Pulmonary artery endothelial cell (primary cell): ENCODE results near the gene KCNT2. TPM values are rescaled to one million over a fixed set of nuclear protein-coding genes. Genes with fewer than 3 reads are reported as not detected.

ENCODE experiments used
- DNase-seq: peaks from one replicate; pipeline ENCODE4 v3.0.0-alpha.2; 2011; ENCODE audit warnings: low read depth, low spot score
- total RNA-seq: library from RNA; depleted of rRNA; stranded (reverse); fragments of >200 nt; gene quantifications from 2 replicates; pipeline ENCODE4 v1.2.3, GENCODE V29; 2014

Gene KCNT2
- total RNA-seq, 1 donor from 2014 or later, result 0.53 TPM

DNA sequence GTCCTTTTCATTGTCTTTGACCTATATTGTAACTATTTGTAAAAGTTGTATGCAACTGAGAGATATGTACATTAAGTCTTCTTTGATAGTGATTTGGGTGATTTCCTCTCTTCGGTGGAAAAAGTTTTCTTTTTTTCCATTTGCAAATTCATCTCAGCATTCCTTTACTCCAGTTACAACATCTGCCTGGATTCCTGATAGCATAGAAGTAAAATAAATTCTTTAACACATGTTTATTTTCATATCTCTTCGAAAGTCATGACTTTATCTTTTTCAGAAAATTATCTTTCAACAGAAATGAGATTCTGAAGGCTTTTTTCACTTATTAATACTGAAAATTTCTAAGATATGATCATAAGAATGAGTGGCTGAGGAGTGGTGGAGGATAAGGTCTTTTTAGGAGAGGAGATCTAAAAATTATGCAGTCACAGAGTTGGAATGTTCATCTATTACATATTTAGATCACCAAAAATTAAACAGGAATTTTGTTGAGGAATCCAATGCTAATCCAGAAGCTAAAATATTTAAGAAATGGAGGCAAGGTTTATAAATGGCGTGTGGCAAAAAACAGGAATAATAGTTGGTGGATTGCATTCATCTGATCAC, 400.5 kb downstream of the KCNT2 start:
- DNase-seq, result no peak

DNA sequence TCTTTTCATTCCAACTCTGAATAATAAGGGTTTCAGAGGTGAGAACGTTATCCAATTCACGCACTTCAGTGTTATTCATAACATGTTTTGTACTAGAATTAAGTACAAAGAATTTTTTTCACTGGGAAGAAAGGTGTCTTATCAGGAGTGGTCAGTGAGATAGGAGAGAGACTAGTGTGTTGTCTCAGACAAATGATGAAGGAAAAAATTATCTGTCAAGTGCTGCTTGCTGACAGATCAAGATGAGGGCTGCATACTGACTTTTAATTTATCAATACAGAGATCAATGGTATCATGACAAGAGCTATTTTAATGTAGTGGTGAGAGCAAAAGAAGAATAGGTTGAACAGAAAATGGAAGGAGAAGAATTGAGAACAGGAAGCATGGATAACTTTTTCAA, 402.4 kb downstream of the KCNT2 start:
- no peak for DNase-seq

DNA sequence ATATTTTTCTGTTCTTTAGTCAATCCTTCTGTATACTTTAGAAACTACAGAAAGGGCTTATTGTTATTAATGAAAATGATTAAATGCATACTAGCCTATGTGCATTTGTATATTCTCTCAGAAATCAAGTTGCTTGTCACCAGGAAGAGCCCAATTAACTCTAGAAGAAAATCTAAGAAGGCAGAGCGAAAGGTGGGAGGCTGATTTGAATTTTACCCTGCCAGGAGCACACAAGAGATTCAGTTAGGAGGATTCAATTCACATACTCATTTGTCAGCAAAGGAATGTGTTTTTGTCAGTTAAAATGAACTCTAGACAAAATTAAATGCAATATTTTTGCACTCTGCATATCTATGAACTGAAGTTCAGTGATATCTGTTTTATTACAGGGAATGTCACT, 411.8 kb downstream of the KCNT2 start:
- no peak for DNase-seq

DNA sequence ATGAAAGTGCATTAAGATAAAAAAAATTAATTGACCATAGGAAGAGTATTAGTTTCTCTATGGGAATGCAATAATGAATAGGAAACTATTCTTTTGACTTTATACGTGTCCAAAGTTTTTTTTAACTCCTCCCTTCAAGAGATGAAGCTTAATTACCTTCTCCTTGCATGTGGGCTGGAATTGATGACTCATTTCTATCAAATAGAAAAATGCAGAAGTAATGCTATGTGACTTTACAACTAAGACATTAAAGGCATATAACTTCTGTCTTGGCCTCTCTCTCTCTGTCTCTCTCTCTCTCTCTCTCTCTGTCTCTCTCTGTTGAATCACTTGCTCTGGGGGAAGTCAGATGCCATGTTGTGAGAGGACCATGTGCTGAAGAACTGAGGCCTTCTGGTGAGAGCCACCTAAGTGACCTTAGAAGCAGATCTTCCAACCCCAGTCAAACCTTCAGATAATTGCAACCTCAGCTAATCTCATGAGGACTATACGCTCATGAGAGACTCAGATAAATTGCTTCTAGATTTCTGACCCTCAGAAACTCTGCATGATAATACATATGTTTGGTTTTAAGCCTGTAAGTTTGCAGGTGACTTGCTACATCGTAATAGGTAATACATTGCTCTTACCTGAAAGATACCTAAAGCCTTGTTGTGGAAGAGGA, 414.2 kb downstream of the KCNT2 start:
- no peak for DNase-seq

- no peak for DNase-seq
These were observed 424.3 kb downstream of the KCNT2 start for GRCh38 chr1:196183941-196184340.

DNA sequence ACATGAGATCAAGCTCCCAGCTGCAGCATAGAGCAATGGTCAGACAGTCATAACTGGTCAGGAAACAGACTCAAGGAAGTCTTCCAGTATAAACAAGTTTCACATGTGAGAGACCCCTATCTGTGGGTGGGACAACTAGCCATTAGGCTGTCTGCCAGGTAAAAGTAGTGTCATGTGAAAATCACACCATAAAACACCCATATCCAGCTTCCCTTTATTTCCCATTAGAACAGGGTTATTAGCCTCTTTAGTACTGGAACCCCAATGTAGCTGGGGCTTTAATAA, 426.7 kb downstream of the KCNT2 start:
- no peak for DNase-seq

- DNase-seq, result peak; percentile 89
These were observed 427.2 kb downstream of the KCNT2 start for GRCh38 chr1:196180847-196181593.

DNA sequence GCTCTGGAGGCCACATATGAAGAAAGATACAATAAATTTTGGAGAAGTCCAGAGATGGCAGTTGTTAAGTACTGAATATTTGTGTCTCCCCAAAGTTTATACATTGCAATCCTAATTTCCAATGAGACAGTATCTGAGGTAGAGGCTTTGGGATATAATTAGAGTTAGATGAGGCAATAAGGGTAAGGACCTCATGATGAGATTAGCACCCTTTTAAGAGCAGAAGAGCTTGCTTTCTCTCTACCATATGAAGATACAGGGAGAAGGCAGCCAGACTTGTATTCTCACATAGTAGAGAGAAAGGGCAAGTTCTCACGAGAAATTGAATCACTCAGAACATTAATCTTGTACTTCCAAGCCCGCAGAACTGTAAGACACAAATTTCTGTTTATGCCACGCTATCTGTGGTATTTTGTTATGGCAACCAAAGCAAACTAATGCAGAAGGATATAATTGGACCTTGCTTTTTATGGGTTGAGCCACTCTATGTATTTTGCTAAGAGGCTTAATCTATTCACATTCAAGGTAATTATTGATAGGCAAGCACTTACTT, 430.1 kb downstream of the KCNT2 start:
- DNase-seq, result no peak

Other genes starting within 250 kb of the KCNT2 start
- gene CFH, start 43.6 kb upstream of the KCNT2 start, total RNA-seq, result 74.6 and 160 TPM in 2 replicates
- not detected in 2 replicates for gene CFHR3, start 166.4 kb upstream of the KCNT2 start, total RNA-seq
- gene CFHR1, start 211.3 kb upstream of the KCNT2 start, total RNA-seq, result 0.07 TPM in 1 of 2 replicates, not detected in the other